Stimulated activated naive B cell treated with anti-CD40 and anti-IgM and Interleukin-4, amounts not matched to agents 10 μg/mL and 1 μg/mL and 100 μg/mL, for 72 hours (primary cell): ENCODE measurements around the gene MED12.
A peak's percentile ranks its signal among the peaks of the same experiment; 100 is the strongest.

Experiments
- ATAC-seq, 2 donors: fragments of 150-1000 bp; cut with Tn5 transposase; replicated peaks; 2 replicates each; pipeline ENCODE4 v1.10.0; 2021; ENCODE audit warnings: moderate library complexity in 1 of 2
- DNase-seq: peaks from one replicate; pipeline ENCODE4 v3.0.0; 2021
- H3K27ac Mint-ChIP-seq: one replicate; pipeline ENCODE4 v1.8.0; 2022; ENCODE audit warnings: mild to moderate bottlenecking, mixed read lengths
- H3K27me3 Mint-ChIP-seq, 2 donors: one replicate each; pipeline ENCODE4 v1.8.0; 2022; ENCODE audit warnings: mixed read lengths in 2 of 2
- H3K36me3 Mint-ChIP-seq, 2 donors: one replicate each; pipeline ENCODE4 v1.8.0; 2022; ENCODE audit warnings: mixed read lengths in 2 of 2, mild to moderate bottlenecking in 1 of 2
- H3K4me1 Mint-ChIP-seq, 2 donors: one replicate each; pipeline ENCODE4 v1.8.0; 2022; ENCODE audit warnings: mixed read lengths in 2 of 2, mild to moderate bottlenecking in 1 of 2
- H3K4me3 Mint-ChIP-seq, 2 donors: one replicate each; pipeline ENCODE4 v1.8.0; 2022; ENCODE audit warnings: mild to moderate bottlenecking in 2 of 2, mixed read lengths in 2 of 2, moderate library complexity in 1 of 2
- H3K9me3 Mint-ChIP-seq, 2 donors: one replicate each; pipeline ENCODE4 v1.8.0; 2022; ENCODE audit warnings: mixed read lengths in 2 of 2, mild to moderate bottlenecking in 1 of 2

The MED12 gene

GRCh38 chrX:71118985-71119535, 664 bp downstream of the MED12 start:
- Mint-ChIP-seq H3K36me3 (peaks cover 8 to 14% of the 10 kb centered on the region in 2 donors), H3K27ac (peak overlapping the region; percentile 97), H3K27me3 (no peaks in the 10 kb centered on the region), H3K9me3 (no peaks in the 10 kb centered on the region), H3K4me3 (peak overlapping the region; percentile 89 to 93), H3K4me1 (peaks cover 5 to 8% of the 10 kb centered on the region in 2 donors)
- ATAC-seq (peak; percentile 28 to 41), DNase-seq (no peak)

GRCh38 chrX:71128166-71128833, 9.9 kb downstream of the MED12 start:
- no peak for ATAC-seq
- H3K27me3 Mint-ChIP-seq: peaks cover 0 to 5% of the 10 kb centered on the region in 2 donors
- H3K36me3 Mint-ChIP-seq: peaks cover 43 to 47% of the 10 kb centered on the region in 2 donors
- H3K27ac Mint-ChIP-seq: peak overlapping the region; percentile 0
- no peak overlapping the region for H3K4me3 Mint-ChIP-seq
- DNase-seq: no peak
- peaks cover 18 to 20% of the 10 kb centered on the region in 2 donors for H3K4me1 Mint-ChIP-seq
- H3K9me3 Mint-ChIP-seq: no peaks in the 10 kb centered on the region

GRCh38 chrX:71128915-71129765, 10.7 kb downstream of the MED12 start:
- H3K27ac Mint-ChIP-seq: peak overlapping the region; percentile 70
- H3K27me3 Mint-ChIP-seq: peaks cover 0 to 5% of the 10 kb centered on the region in 2 donors
- DNase-seq (peak; percentile 48), ATAC-seq (peak; percentile 83 to 92)
- no peaks in the 10 kb centered on the region for H3K9me3 Mint-ChIP-seq
- H3K4me3 Mint-ChIP-seq: no peak overlapping the region
- peaks cover 18 to 20% of the 10 kb centered on the region in 2 donors for H3K4me1 Mint-ChIP-seq
- peaks cover 41 to 44% of the 10 kb centered on the region in 2 donors for H3K36me3 Mint-ChIP-seq

DNA sequence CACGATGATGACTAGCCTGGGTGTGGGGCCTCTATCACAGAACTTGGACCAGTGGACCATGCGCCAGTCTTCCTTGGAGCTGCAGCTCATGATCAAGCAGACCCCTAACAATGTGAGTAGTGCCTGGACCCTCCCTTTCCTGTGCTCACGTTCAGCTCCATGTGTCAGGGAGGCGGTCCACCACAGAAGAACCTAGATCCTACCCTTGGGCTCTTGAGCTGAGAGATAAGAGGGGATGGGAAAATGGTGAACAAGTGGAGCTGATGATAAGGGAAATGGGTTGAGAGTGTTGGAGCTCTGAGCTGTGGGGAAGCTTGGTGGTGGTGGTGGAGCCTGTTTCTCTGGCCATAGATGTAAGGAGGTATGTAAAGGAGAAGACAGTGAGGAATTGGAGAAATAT, 13.1 kb downstream of the MED12 start:
- H3K4me1 Mint-ChIP-seq: peaks cover 12 to 13% of the 10 kb centered on the region in 2 donors
- H3K4me3 Mint-ChIP-seq: no peak overlapping the region
- H3K9me3 Mint-ChIP-seq: no peaks in the 10 kb centered on the region
- no peak overlapping the region for H3K27ac Mint-ChIP-seq
- ATAC-seq: no peak
- DNase-seq: no peak
- no peaks in the 10 kb centered on the region for H3K27me3 Mint-ChIP-seq
- H3K36me3 Mint-ChIP-seq: peaks cover 43 to 44% of the 10 kb centered on the region in 2 donors

DNA sequence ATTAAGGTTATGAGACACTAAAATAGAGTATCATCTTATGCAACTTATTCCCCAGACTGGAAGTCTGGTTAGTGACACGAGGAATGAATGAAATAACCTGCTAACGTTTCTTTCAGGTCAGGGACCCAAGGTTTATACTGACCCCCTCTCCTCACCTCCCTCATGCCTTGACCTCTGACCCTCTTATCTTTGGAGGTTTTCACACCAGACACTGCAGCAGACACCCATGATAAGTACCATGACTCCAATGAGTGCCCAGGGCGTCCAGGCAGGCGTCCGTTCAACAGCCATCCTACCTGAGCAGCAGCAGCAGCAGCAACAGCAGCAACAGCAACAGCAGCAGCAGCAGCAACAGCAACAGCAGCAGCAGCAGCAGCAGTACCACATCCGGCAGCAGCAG, 22.0 kb downstream of the MED12 start:
- Mint-ChIP-seq H3K9me3 (no peaks in the 10 kb centered on the region), H3K27me3 (no peaks in the 10 kb centered on the region), H3K4me3 (no peak overlapping the region), H3K27ac (no peak overlapping the region), H3K36me3 (peaks cover 20 to 28% of the 10 kb centered on the region in 2 donors), H3K4me1 (peaks cover 7 to 12% of the 10 kb centered on the region in 2 donors)
- ATAC-seq (no peak), DNase-seq (no peak)

GRCh38 chrX:71143508-71143907, 25.1 kb downstream of the MED12 start:
- H3K27me3 Mint-ChIP-seq: no peaks in the 10 kb centered on the region
- H3K4me3 Mint-ChIP-seq: no peak overlapping the region
- no peak for ATAC-seq
- peaks cover 13 to 19% of the 10 kb centered on the region in 2 donors for H3K4me1 Mint-ChIP-seq
- H3K9me3 Mint-ChIP-seq: no peaks in the 10 kb centered on the region
- H3K27ac Mint-ChIP-seq: no peak overlapping the region
- no peak for DNase-seq
- H3K36me3 Mint-ChIP-seq: peaks cover 7 to 9% of the 10 kb centered on the region in 2 donors

- H3K4me3 Mint-ChIP-seq: peak within 1 kb of the TSS; percentile 19 to 61
- no peaks in the 10 kb centered on the region for H3K27me3 Mint-ChIP-seq
- peaks cover 13 to 19% of the 10 kb centered on the region in 2 donors for H3K4me1 Mint-ChIP-seq
- peaks cover 0 to 4% of the 10 kb centered on the region in 2 donors for H3K36me3 Mint-ChIP-seq
- DNase-seq (no peak), ATAC-seq (no peak)
- H3K9me3 Mint-ChIP-seq: no peaks in the 10 kb centered on the region
- H3K27ac Mint-ChIP-seq: peak within 1 kb of the TSS; percentile 71
Observed at GRCh38 chrX:71144651-71145050, 26.3 kb downstream of the MED12 start, which contains the start of gene NLGN3. Gene NLGN3, plus strand, starts transcription at chrX:71144841. Its CDS starts 2,909 bp downstream, at chrX:71147750.

DNA sequence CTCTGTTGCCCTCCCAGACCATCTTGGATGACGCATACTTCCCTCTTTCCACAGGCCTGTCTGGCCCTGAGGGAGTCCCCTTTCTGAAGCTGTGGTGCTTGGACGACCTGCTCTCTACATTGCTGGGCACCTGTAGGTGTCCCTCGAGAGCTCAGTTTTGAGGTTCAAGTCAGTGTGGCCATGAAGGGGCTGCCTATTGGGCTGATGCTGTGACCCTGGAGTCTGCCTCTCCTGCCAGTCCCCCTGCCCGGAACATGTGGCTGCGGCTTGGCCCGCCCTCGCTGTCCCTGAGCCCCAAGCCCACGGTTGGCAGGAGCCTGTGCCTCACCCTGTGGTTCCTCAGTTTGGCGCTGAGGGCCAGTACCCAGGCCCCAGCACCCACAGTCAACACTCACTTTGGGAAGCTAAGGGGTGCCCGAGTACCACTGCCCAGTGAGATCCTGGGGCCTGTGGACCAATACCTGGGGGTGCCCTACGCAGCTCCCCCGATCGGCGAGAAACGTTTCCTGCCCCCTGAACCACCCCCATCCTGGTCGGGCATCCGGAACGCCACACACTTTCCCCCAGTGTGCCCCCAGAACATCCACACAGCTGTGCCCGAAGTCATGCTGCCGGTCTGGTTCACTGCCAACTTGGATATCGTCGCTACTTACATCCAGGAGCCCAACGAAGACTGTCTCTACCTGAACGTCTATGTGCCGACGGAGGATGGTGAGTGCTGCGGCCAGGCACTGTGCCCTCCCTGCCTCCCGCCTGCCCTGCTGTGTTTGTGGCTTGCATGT, 29.3 kb downstream of the MED12 start:
- Mint-ChIP-seq H3K27me3 (no peaks in the 10 kb centered on the region), H3K4me3 (no peak overlapping the region), H3K36me3 (peaks cover 0 to 3% of the 10 kb centered on the region in 2 donors), H3K27ac (peak overlapping the region; percentile 21), H3K9me3 (no peaks in the 10 kb centered on the region), H3K4me1 (peaks cover 13 to 19% of the 10 kb centered on the region in 2 donors)
- DNase-seq (no peak), ATAC-seq (peak in 1 of 2 donors; percentile 35)

DNA sequence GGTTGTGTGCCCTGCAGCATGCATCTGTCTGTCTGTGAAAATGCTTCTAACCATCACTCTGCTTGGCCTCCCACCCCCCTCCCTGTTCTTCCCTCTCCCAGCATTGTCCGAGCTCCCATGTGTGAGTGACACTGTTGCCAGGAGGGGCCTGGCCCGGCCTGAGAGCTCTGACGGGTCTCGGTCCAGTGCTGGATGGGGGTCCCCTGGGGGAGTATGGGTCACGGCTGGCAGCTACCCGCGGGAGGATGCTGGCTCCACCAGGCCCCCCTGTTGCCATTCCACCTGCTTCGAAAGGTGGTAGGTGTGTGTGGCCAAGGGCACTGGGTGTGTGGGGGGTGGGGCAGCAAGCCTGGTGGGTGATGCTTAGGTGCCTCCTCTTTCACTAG, 29.9 kb downstream of the MED12 start:
- Mint-ChIP-seq H3K36me3 (peaks cover 0 to under 1% of the 10 kb centered on the region in 2 donors), H3K4me3 (no peak overlapping the region), H3K4me1 (peaks cover 13 to 19% of the 10 kb centered on the region in 2 donors), H3K27ac (no peak overlapping the region), H3K27me3 (no peaks in the 10 kb centered on the region), H3K9me3 (no peaks in the 10 kb centered on the region)
- DNase-seq: no peak
- no peak for ATAC-seq

- peaks cover 0 to 4% of the 10 kb centered on the region in 2 donors for H3K27me3 Mint-ChIP-seq
- no peak overlapping the region for H3K27ac Mint-ChIP-seq
- DNase-seq (no peak), ATAC-seq (no peak)
- no peaks in the 10 kb centered on the region for H3K9me3 Mint-ChIP-seq
- H3K4me1 Mint-ChIP-seq: peaks cover 9 to 16% of the 10 kb centered on the region in 2 donors
- no peak overlapping the region for H3K4me3 Mint-ChIP-seq
- peaks cover 0 to 2% of the 10 kb centered on the region in 2 donors for H3K36me3 Mint-ChIP-seq
Observed at GRCh38 chrX:71151366-71151765, 33.0 kb downstream of the MED12 start.

DNA sequence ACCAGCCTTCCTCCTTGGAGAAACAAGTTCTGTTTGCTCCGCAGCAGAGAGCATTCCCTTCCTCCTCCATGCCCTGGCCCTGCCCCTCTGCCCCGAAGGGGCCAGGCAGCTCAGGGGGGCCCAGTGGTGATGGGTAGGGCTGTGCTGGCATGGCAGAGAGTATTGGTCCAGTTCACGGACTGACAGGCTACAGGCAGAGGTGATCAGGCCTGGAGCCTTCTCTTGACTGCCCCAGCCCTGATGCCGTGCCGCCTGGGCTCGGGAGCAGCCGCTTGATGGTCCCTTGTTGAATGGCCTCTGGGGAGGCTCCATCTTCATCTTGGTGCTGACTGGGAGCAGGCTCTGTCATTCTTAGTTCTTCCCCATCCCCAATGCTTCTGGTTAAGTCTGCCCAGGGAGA, 35.8 kb downstream of the MED12 start:
- H3K9me3 Mint-ChIP-seq: no peaks in the 10 kb centered on the region

DNA sequence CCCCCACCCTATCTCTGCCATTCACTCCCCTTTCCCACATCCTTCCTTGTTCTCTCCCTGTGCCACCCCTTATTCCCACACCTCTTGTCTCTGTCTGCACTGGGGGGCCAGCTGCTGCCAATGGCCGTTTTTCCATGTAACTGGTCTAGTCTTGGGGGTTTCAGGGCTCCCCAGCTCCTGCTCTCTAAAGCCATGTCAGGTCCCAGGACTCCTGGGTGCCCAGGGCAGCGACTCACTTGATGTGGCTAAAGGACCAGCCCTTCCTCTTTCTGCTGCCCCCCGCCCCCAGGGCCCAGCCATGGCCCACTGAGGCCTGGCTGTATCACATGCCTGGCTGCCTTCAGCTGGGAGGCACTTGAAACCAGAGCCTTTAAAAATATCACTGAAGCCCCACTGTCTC, 36.2 kb downstream of the MED12 start:
- peaks cover 7 to 14% of the 10 kb centered on the region in 2 donors for H3K4me1 Mint-ChIP-seq

More for the DNA sequence above, 35.8 kb downstream of the MED12 start:
- no peak overlapping the region for H3K27ac Mint-ChIP-seq
- peaks cover 7 to 14% of the 10 kb centered on the region in 2 donors for H3K4me1 Mint-ChIP-seq
- H3K36me3 Mint-ChIP-seq: peaks cover 0 to 5% of the 10 kb centered on the region in 2 donors
- ATAC-seq (no peak), DNase-seq (no peak)
- no peak overlapping the region for H3K4me3 Mint-ChIP-seq
- H3K27me3 Mint-ChIP-seq: peaks cover 0 to 4% of the 10 kb centered on the region in 2 donors

GRCh38 chrX:71158603-71159002, 40.2 kb downstream of the MED12 start:
- no peaks in the 10 kb centered on the region for H3K9me3 Mint-ChIP-seq
- no peak overlapping the region for H3K27ac Mint-ChIP-seq
- H3K4me3 Mint-ChIP-seq: no peak overlapping the region
- peaks cover 3 to 13% of the 10 kb centered on the region in 2 donors for H3K36me3 Mint-ChIP-seq
- no peak for DNase-seq
- ATAC-seq: no peak
- H3K27me3 Mint-ChIP-seq: peaks cover 0 to 4% of the 10 kb centered on the region in 2 donors
- peaks cover 7 to 22% of the 10 kb centered on the region in 2 donors for H3K4me1 Mint-ChIP-seq

More for the DNA sequence above, 36.2 kb downstream of the MED12 start:
- peaks cover 0 to 4% of the 10 kb centered on the region in 2 donors for H3K27me3 Mint-ChIP-seq
- no peak for ATAC-seq
- no peaks in the 10 kb centered on the region for H3K9me3 Mint-ChIP-seq
- no peak for DNase-seq
- H3K27ac Mint-ChIP-seq: no peak overlapping the region
- no peak overlapping the region for H3K4me3 Mint-ChIP-seq
- H3K36me3 Mint-ChIP-seq: peaks cover 0 to 5% of the 10 kb centered on the region in 2 donors
